OCI-LY1 (cell line): Measurements from ENCODE around the gene ADD1.

Source experiments
- EZH2 ChIP-seq: fragments of 200-600 bp; sonication (generic), shearing (Covaris generic); IDR thresholded peaks from 2 replicates; pipeline ENCODE4 v1.8.0; 2017; ENCODE audit warnings: borderline replicate concordance, mixed run types, mild to moderate bottlenecking, antibody characterized with exemption, low read length, moderate library complexity, mixed read lengths
- TF ChIP-seq, protein P1 (sequence below): fragments of 200-600 bp; sonication (generic), shearing (Covaris generic); IDR thresholded peaks from 2 replicates; pipeline ENCODE4 v1.5.1; 2017; ENCODE audit warnings: mild to moderate bottlenecking, antibody characterized with exemption, low read length, moderate library complexity, mixed read lengths

DNA sequence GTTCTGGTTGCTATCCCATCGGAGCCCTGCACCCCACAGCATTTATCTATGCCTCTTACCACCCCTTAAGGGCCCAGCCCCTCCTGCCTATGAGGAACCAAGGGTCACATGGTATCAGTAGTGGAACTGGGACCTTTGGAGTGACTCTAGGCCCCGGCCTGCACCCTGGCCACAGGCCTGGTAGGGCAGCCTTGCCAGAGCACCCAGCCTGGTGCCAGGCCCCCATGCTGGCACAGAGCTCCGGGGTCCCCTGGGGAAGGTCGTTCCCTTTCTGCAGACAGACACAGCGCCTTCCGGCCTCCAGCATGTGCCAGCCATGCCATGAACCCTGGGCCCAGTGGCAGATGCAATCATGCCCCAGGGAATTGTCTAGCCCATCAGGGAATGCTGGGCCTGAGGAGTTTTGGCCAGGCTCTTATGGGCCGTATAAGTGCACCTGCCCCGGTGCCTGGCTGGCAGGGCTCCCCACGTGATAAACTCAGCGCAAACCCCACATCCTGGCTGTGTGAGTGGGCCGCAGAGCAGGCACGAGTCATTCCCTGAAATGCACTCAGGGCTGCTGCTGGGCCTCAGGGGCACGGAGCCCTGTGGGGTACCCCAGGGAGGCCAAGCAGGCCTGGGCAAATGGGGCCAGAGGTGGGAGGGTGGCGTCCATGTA, 19.8 kb upstream of the ADD1 start:
- TF ChIP-seq, protein P1, sequence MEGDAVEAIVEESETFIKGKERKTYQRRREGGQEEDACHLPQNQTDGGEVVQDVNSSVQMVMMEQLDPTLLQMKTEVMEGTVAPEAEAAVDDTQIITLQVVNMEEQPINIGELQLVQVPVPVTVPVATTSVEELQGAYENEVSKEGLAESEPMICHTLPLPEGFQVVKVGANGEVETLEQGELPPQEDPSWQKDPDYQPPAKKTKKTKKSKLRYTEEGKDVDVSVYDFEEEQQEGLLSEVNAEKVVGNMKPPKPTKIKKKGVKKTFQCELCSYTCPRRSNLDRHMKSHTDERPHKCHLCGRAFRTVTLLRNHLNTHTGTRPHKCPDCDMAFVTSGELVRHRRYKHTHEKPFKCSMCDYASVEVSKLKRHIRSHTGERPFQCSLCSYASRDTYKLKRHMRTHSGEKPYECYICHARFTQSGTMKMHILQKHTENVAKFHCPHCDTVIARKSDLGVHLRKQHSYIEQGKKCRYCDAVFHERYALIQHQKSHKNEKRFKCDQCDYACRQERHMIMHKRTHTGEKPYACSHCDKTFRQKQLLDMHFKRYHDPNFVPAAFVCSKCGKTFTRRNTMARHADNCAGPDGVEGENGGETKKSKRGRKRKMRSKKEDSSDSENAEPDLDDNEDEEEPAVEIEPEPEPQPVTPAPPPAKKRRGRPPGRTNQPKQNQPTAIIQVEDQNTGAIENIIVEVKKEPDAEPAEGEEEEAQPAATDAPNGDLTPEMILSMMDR, result no peak
- TF ChIP-seq EZH2, result no peak
